Natural killer cell (primary cell): ENCODE results near the gene UBAC1. TPM values are rescaled to one million over a fixed set of nuclear protein-coding genes. Genes with fewer than 3 reads are reported as not detected.

Experiments
- ATAC-seq, 3 donors: fragments of 150-1000 bp in 2 of 3; fragments of 200-7000 bp in 1 of 3; cut with Tn5 transposase; 1 replicate in 1 of 3; 2 replicates in 2 of 3; pipeline ENCODE4 v1.10.0; 2021; ENCODE audit warnings: mild to moderate bottlenecking in 2 of 3, moderate library complexity in 2 of 3
- DNase-seq, 2 donors: peaks; one replicate each; pipeline versions ENCODE4 v3.0.0 to v3.0.0-alpha.2; 2013 to 2021; ENCODE audit warnings: mixed read lengths in 1 of 2
- H3K27ac ChIP-seq: one replicate; pipeline ENCODE4 v1.5.1; 2013; ENCODE audit warnings: mild to moderate bottlenecking, low read length
- H3K27me3 ChIP-seq: one replicate; pipeline ENCODE4 v1.6.1; 2013; ENCODE audit warnings: low read length; ENCODE audit not compliant: control insufficient read depth, insufficient read depth
- H3K36me3 ChIP-seq: one replicate; pipeline ENCODE4 v1.6.1; 2013; ENCODE audit warnings: low read length; ENCODE audit not compliant: control insufficient read depth, insufficient read depth
- H3K4me1 ChIP-seq: one replicate; pipeline ENCODE4 v1.6.1; 2013; ENCODE audit warnings: low read length; ENCODE audit not compliant: control insufficient read depth, insufficient read depth
- H3K4me3 ChIP-seq: one replicate; pipeline ENCODE4 v1.5.1; 2013; ENCODE audit warnings: low read length
- H3K9me3 ChIP-seq: one replicate; pipeline ENCODE4 v1.6.1; 2013; ENCODE audit warnings: low read length; ENCODE audit not compliant: control insufficient read depth, insufficient read depth
- H3K27ac Mint-ChIP-seq, 2 donors: one replicate each; pipeline ENCODE4 v1.8.0; 2022; ENCODE audit warnings: mild to moderate bottlenecking in 2 of 2, mixed read lengths in 2 of 2, moderate library complexity in 1 of 2
- H3K27me3 Mint-ChIP-seq, 2 donors: one replicate each; pipeline ENCODE4 v1.8.0; 2022; ENCODE audit warnings: low read depth in 2 of 2, mixed read lengths in 2 of 2
- H3K36me3 Mint-ChIP-seq: one replicate; pipeline ENCODE4 v1.8.0; 2022; ENCODE audit warnings: mixed read lengths
- H3K4me1 Mint-ChIP-seq, 2 donors: one replicate each; pipeline ENCODE4 v1.8.0; 2022; ENCODE audit warnings: mixed read lengths in 2 of 2
- H3K4me3 Mint-ChIP-seq: one replicate; pipeline ENCODE4 v1.8.0; 2022; ENCODE audit warnings: mild to moderate bottlenecking, moderate library complexity, mixed read lengths
- H3K9me3 Mint-ChIP-seq, 2 donors: one replicate each; pipeline ENCODE4 v1.8.0; 2022; ENCODE audit warnings: mixed read lengths in 2 of 2
- WGBS: methylation state at CpG from one replicate; pipeline ENCODE4 v1.1.7; 2013; ENCODE audit warnings: missing lambda C conversion rate; ENCODE audit not compliant: insufficient coverage; 5-methylcytosine and 5-hydroxymethylcytosine counted together
- intact Hi-C: fragments of 100-400 bp; cut with micrococcal nuclease; formaldehyde crosslinking; loops from one replicate; pipeline ENCODE4 v1.14.2; 2022
- total RNA-seq, 4 donors: library from RNA; stranded (reverse); fragments of 120-200 nt in 1 of 4; gene quantifications; one replicate each; pipeline versions ENCODE4 v1.2.3 to v1.2.4, GENCODE V29; 2013 to 2022
- TF ChIP-seq, protein P1 (sequence below): fragments of 200-600 bp; IDR thresholded peaks from one replicate; pipeline ENCODE4 v1.8.0; 2022; ENCODE audit warnings: antibody characterized with exemption

UBAC1 gene
- total RNA-seq, 3 donors from 2014 or later (not counting 1 experiment from before 2014, with no cell fraction given): 22.7 to 31.8 (median 27.6) TPM

DNA sequence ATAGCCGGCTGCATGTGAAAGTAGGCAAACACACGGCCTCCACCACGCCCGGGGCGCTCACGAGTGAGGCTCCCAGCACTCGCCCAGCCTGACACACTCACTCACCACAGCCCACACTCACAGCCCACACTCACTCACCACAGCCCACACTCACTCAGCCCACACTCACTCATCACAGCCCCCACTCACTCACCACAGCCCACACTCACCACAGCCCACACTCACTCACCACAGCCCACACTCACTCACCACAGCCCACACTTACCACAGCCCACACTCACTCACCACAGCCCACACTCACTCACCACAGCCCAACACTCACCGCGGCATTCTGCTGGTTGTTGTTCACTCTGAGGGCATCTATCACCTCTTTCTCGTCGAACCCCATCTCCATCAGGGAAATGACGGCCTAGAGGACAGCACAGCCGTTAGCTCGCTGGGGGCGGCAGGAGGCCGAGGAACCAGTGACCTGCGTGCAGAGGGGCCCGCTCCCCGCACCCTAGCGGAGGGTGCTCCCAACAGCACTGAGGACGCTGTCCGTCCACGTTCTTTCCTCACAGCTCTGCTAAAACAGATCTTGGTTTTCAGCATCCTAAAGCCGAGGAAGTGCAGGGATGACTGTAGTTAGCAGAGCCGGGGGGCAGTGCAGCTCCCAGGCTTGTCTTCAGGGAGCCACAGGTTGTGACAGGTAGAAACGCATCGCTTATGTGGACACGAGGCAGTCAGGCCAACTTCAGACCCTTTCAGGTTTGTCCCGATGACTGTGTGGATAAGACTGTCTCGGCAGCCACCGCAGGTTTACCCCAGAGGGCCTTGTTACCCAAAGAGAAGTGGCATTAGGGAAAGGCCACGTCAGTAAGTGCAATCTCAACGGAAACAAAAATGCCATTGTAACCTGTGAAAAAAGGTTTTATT lies 21.6 kb downstream of the UBAC1 start:
- peaks cover 0 to 5% of the 10 kb centered on the region in 2 donors for H3K27me3 Mint-ChIP-seq
- WGBS: 74% methylated on average over 33 of the region's 33 CpGs
- Histone ChIP-seq H3K36me3 (peaks cover 31% of the 10 kb centered on the region), H3K27me3 (no peaks in the 10 kb centered on the region), H3K9me3 (peaks cover 14% of the 10 kb centered on the region), H3K4me3 (no peak overlapping the region), H3K27ac (peak overlapping the region; percentile 2), H3K4me1 (peaks cover 10% of the 10 kb centered on the region)
- TF ChIP-seq, protein P1, sequence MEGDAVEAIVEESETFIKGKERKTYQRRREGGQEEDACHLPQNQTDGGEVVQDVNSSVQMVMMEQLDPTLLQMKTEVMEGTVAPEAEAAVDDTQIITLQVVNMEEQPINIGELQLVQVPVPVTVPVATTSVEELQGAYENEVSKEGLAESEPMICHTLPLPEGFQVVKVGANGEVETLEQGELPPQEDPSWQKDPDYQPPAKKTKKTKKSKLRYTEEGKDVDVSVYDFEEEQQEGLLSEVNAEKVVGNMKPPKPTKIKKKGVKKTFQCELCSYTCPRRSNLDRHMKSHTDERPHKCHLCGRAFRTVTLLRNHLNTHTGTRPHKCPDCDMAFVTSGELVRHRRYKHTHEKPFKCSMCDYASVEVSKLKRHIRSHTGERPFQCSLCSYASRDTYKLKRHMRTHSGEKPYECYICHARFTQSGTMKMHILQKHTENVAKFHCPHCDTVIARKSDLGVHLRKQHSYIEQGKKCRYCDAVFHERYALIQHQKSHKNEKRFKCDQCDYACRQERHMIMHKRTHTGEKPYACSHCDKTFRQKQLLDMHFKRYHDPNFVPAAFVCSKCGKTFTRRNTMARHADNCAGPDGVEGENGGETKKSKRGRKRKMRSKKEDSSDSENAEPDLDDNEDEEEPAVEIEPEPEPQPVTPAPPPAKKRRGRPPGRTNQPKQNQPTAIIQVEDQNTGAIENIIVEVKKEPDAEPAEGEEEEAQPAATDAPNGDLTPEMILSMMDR: no peak
- peaks cover 8 to 14% of the 10 kb centered on the region in 2 donors for H3K4me1 Mint-ChIP-seq
- peak; percentile 77 to 91 (median 81) for ATAC-seq
- intact Hi-C loops: no loop called here
- H3K27ac Mint-ChIP-seq: peak overlapping the region; percentile 95 to 97
- peaks cover 3 to 4% of the 10 kb centered on the region in 2 donors for H3K9me3 Mint-ChIP-seq
- peaks cover 7% of the 10 kb centered on the region for H3K36me3 Mint-ChIP-seq
- H3K4me3 Mint-ChIP-seq: peak overlapping the region; percentile 81
- DNase-seq: peak; percentile 71 to 74

DNA sequence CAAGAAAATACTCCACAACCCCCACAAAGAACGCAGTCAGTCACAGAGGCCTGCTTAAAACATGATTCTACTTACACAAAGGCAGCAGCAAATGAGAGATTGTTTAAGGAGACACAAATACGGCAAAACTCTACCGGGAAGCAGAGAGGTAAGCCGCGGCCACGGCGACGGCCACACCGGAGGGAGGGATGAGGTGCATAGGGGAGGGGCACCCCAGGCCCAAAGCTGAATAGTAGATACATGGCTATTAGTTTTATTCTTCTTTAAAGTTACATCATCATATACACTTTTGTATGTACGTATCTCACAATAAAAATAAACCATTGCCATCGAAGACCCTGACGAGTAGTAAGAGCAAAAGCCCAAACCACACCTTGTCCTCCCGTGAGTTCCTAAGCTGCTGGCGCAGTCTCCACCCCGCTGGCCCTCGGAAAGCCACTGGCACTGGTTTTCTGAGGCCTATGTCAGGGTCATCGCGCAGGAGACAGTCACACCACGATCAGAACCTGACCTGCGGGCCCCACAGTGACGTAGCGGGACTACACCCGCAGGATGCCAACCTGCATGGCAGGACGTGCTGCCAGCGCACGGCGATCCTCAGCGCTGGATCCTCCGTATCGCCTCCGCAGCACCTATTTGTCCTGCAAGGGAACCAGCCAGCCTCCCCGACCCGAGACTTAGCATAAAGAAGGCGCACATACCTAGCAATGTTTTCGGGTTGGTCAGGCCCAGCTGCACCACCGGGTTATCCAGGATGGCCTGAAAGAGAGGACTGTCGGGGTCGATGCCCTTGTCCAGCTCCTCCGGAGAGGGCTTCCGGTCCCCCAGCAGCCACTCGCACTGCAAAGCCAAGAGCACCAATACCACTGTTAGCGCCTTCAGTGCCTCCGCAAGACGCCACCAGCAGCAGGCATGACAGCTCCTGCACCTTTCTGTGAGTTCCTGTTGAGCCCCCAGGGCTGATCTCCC lies 23.4 kb downstream of the UBAC1 start:
- no peaks in the 10 kb centered on the region for H3K27me3 ChIP-seq
- H3K36me3 ChIP-seq: peaks cover 31% of the 10 kb centered on the region
- peaks cover 7% of the 10 kb centered on the region for H3K36me3 Mint-ChIP-seq
- WGBS: 96% methylated on average over 44 of the region's 44 CpGs
- no peak overlapping the region for H3K27ac ChIP-seq
- peaks cover 8 to 9% of the 10 kb centered on the region in 2 donors for H3K4me1 Mint-ChIP-seq
- intact Hi-C loops: no loop called here
- H3K27me3 Mint-ChIP-seq: peaks cover 0 to 5% of the 10 kb centered on the region in 2 donors
- no peak overlapping the region for H3K27ac Mint-ChIP-seq
- H3K4me3 ChIP-seq: no peak overlapping the region
- ATAC-seq (no peak), DNase-seq (no peak)
- no peak overlapping the region for H3K4me3 Mint-ChIP-seq
- H3K9me3 ChIP-seq: peaks cover 14% of the 10 kb centered on the region
- TF ChIP-seq, protein P1: no peak
- peaks cover 3 to 4% of the 10 kb centered on the region in 2 donors for H3K9me3 Mint-ChIP-seq
- H3K4me1 ChIP-seq: peaks cover 10% of the 10 kb centered on the region

DNA sequence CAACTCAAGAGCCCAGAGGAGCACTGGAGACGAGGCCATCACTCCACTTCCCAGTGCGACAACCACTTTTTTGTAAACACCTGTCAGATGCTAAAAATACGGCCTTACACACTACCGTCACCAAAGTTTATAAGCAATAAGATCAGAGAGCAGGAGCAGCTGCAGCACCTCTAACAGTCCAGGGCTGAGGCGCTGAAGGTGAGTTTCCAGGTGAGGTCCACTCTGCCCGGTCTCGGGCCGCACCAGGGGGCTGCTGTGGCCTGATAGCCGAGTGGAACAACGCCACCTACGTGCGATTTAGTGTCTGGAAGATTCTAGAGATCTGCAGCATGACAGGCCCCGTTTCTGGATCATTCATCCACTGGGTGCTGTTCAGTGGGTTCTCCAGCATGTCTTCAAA lies 28.1 kb downstream of the UBAC1 start:
- WGBS: 97% methylated on average over 13 of the region's 13 CpGs
- Mint-ChIP-seq H3K9me3 (no peaks in the 10 kb centered on the region), H3K27ac (no peak overlapping the region), H3K4me3 (no peak overlapping the region), H3K36me3 (peaks cover 14% of the 10 kb centered on the region), H3K4me1 (peaks cover 0 to 3% of the 10 kb centered on the region in 2 donors), H3K27me3 (no peaks in the 10 kb centered on the region)
- H3K4me3 ChIP-seq: no peak overlapping the region
- TF ChIP-seq, protein P1: no peak
- H3K27me3 ChIP-seq: no peaks in the 10 kb centered on the region
- DNase-seq (no peak), ATAC-seq (no peak)
- no peaks in the 10 kb centered on the region for H3K9me3 ChIP-seq
- intact Hi-C loops: no loop called here
- peaks cover under 1% of the 10 kb centered on the region for H3K4me1 ChIP-seq
- H3K36me3 ChIP-seq: peaks cover 27% of the 10 kb centered on the region
- H3K27ac ChIP-seq: no peak overlapping the region
